Testis (tissue), 3 donors: ENCODE data around the gene SLC7A11. TPM values are rescaled to one million over a fixed set of nuclear protein-coding genes. Genes with fewer than 3 reads are reported as not detected.
A peak's percentile ranks its signal among the peaks of the same experiment; 100 is the strongest.

ENCODE experiments used
- DNase-seq: peaks from one replicate; pipeline ENCODE4 v3.0.0-alpha.2; 2019
- H3K27ac ChIP-seq, 2 donors: fragments of 200-600 bp; sonication (generic); one replicate each; pipeline ENCODE4 v1.5.1; 2019
- H3K27me3 ChIP-seq: fragments of 200-600 bp; sonication (generic); one replicate; pipeline ENCODE4 v1.5.1; 2019
- H3K36me3 ChIP-seq: fragments of 200-600 bp; sonication (generic); one replicate; pipeline ENCODE4 v1.5.1; 2017; ENCODE audit warnings: low read depth; ENCODE audit errors: missing control alignments
- H3K4me1 ChIP-seq: fragments of 200-600 bp; sonication (generic); one replicate; pipeline ENCODE4 v1.5.1; 2019
- H3K4me3 ChIP-seq, 2 donors: fragments of 200-600 bp; sonication (generic); one replicate each; pipeline ENCODE4 v1.5.1; 2017 to 2019
- H3K9me3 ChIP-seq: fragments of 200-600 bp; sonication (generic); one replicate; pipeline ENCODE4 v1.5.1; 2017
- CTCF ChIP-seq, 3 experiments: fragments of 450-650 bp in 2 of 3; fragments of 200-600 bp in 1 of 3; sonication (generic) in 1 of 3; IDR thresholded peaks; one replicate each; pipeline ENCODE4 v1.5.1; 2016 to 2019; ENCODE audit warnings: antibody characterized with exemption in 3 of 3, mild to moderate bottlenecking in 2 of 3, moderate library complexity in 1 of 3
- POLR2A ChIP-seq: fragments of 450-650 bp; IDR thresholded peaks from one replicate; pipeline ENCODE4 v1.6.1; 2017; ENCODE audit warnings: antibody characterized with exemption, mild to moderate bottlenecking, moderate library complexity
- WGBS, 2 donors: methylation state at CpG; one replicate each; pipeline ENCODE4 v1.1.5; 2018; 5-methylcytosine and 5-hydroxymethylcytosine counted together
- intact Hi-C: fragments of 100-400 bp; cut with DNase I; formaldehyde crosslinking; loops from one replicate; pipeline ENCODE4 v1.15.1; 2023; ENCODE audit warnings: low total_unique reads
- polyA plus RNA-seq: library from polyadenylated mRNA; stranded (reverse); fragments of 350-450 nt; fragmentation: Illumina TruSeq; extraction: RNeasy Lipid Tissue Mini Kit (QIAGEN cat#74804); gene quantifications from one replicate; pipeline ENCODE4 v1.2.3, GENCODE V29; 2014; ENCODE audit warnings: low read depth, low replicate concordance; ENCODE audit not compliant: insufficient read depth
- total RNA-seq, 2 donors: library from RNA; depleted of rRNA; stranded (reverse); fragments of >200 nt; gene quantifications; one replicate each; pipeline ENCODE4 v1.2.3, GENCODE V29; 2016

The SLC7A11 gene
- total and polyA plus RNA-seq, 3 donors from 2014 or later = 1.3 to 1.5 (median 1.3) TPM

- TF ChIP-seq POLR2A (no peak), CTCF (IDR thresholded peaks at IDR 0.05) (no peak)
- no peak for DNase-seq
- H3K9me3 ChIP-seq = no peaks in the 10 kb centered on the region
- no peaks in the 10 kb centered on the region for H3K27me3 ChIP-seq
- intact Hi-C loops = no loop called here
- H3K36me3 ChIP-seq = no peaks in the 10 kb centered on the region
- H3K4me3 ChIP-seq = no peak overlapping the region
- no peak overlapping the region for H3K27ac ChIP-seq
- H3K4me1 ChIP-seq = no peaks in the 10 kb centered on the region
- 87 to 90% methylated on average over 5 of the region's 5 CpGs for WGBS, 2 donors
Observed at GRCh38 chr4:138188406-138189084, 53.6 kb downstream of the SLC7A11 start.

GRCh38 chr4:138185859-138186645 is 56.1 kb downstream of the SLC7A11 start:
- H3K4me1 ChIP-seq = peaks cover 10% of the 10 kb centered on the region
- intact Hi-C loops = no loop called here
- H3K36me3 ChIP-seq = no peaks in the 10 kb centered on the region
- no peak overlapping the region for H3K27ac ChIP-seq
- DNase-seq = no peak
- TF ChIP-seq CTCF (IDR thresholded peaks at IDR 0.05) = no peak
- TF ChIP-seq POLR2A = no peak
- H3K9me3 ChIP-seq = no peaks in the 10 kb centered on the region
- 75 to 81% methylated on average over 13 of the region's 13 CpGs for WGBS, 2 donors
- no peak overlapping the region for H3K4me3 ChIP-seq
- H3K27me3 ChIP-seq = no peaks in the 10 kb centered on the region

GRCh38 chr4:138184886-138185285 is 57.3 kb downstream of the SLC7A11 start:
- no peaks in the 10 kb centered on the region for H3K9me3 ChIP-seq
- H3K4me1 ChIP-seq = peaks cover 10% of the 10 kb centered on the region
- H3K36me3 ChIP-seq = no peaks in the 10 kb centered on the region
- WGBS, 2 donors = 85 to 94% methylated on average over 1 of the region's 1 CpG
- H3K27ac ChIP-seq = no peak overlapping the region
- no peak for TF ChIP-seq POLR2A
- no peak for TF ChIP-seq CTCF (IDR thresholded peaks at IDR 0.05)
- intact Hi-C loops = no loop called here
- no peak overlapping the region for H3K4me3 ChIP-seq
- no peaks in the 10 kb centered on the region for H3K27me3 ChIP-seq
- no peak for DNase-seq

- TF ChIP-seq POLR2A = no peak
- TF ChIP-seq CTCF (IDR thresholded peaks at IDR 0.05) = peak; percentile 50 to 57 (median 54)
- intact Hi-C loops = no loop called here
Observed at GRCh38 chr4:138182838-138183426, 59.2 kb downstream of the SLC7A11 start.

More at GRCh38 chr4:138182838-138183426, 59.2 kb downstream of the SLC7A11 start:
- 20 to 22% methylated on average over 6 of the region's 6 CpGs for WGBS, 2 donors
- Histone ChIP-seq H3K4me3 (no peak overlapping the region), H3K27me3 (no peaks in the 10 kb centered on the region), H3K27ac (no peak overlapping the region), H3K9me3 (no peaks in the 10 kb centered on the region), H3K4me1 (peaks cover 10% of the 10 kb centered on the region), H3K36me3 (no peaks in the 10 kb centered on the region)
- DNase-seq = peak; percentile 20
